ENCODE results near the gene MYL4.
"Not testable (repeated sequence)": the region's sequence is repeated elsewhere in the genome, so short reads cannot be mapped to it uniquely, and the experiment has no call there.

MYL4 gene

GRCh38 chr17:47208744-47209488, at the start of gene MYL4:
Gene MYL4 (plus strand): TSS chr17:47209348. CDS start chr17:47209423, 75 bp downstream.
- CTCF ChIA-PET: interaction anchor here (2.0 to 3.9 kb wide), 4 partner anchors 11 to 107 kb away, joined by 5 to 18 read pairs (median 13); no protein-coding TSS in a partner anchor
- TF ChIP-seq CTCF (IDR thresholded peaks at IDR 0.05; ENCODE audit: insufficient read depth, low read length, missing control alignments): no peak
- H3K4me3 ChIP-seq (ENCODE audit: low read depth, low read length): no peak within 1 kb of the TSS
- POLR2A ChIA-PET: no interaction called here
- no peak for DNase-seq (ENCODE audit: low read depth, low spot score)

DNA sequence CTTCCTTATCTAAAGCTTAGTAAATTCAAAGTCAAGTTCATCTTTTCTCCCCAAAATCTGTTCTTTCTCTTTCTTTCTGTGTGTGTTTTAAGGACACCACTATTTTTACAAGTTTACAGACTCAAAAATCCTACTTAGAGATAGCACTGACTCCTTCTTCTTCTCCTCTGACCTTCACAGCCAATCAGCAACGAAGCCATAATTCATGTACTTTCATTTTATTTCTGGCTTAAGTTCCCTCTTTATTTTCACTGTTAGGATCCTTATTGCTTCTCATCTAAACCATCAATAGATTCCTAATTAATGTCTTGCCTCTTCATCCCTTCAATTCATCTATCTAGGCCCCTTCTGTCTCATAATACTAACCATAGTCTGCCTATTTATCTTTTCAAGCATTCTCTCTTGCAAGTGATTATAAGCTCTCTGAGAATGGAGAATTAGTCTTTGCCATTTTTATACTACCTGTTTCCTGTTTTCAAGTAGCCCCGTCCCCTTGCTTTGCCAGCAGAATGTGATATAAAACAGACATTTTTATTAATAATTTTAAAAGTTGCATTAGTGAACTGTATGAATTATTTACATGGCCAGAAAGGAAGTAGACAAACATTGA, 47.0 kb upstream of the MYL4 start:
- H3K4me3 ChIP-seq (ENCODE audit: low read depth, low read length): no peak overlapping the region
- no peak for TF ChIP-seq CTCF (IDR thresholded peaks at IDR 0.05; ENCODE audit: insufficient read depth, low read length, missing control alignments)
- POLR2A ChIA-PET: no interaction called here
- CTCF ChIA-PET: interaction anchor here (0.8 to 1.1 kb wide), 2 partner anchors 12 to 154 kb away, joined by 3 read pairs; no protein-coding TSS in a partner anchor
- no peak for DNase-seq (ENCODE audit: low read depth, low spot score)

GRCh38 chr17:47164263-47164662, 44.9 kb upstream of the MYL4 start:
- no peak for DNase-seq (ENCODE audit: low read depth, low spot score)
- H3K4me3 ChIP-seq (ENCODE audit: low read depth, low read length): no peak overlapping the region
- ChIA-PET CTCF (no interaction called here), POLR2A (no interaction called here)
- TF ChIP-seq CTCF (IDR thresholded peaks at IDR 0.05; ENCODE audit: insufficient read depth, low read length, missing control alignments): no peak

- CTCF ChIA-PET: no interaction called here
- DNase-seq (ENCODE audit: low read depth, low spot score): no peak
- TF ChIP-seq CTCF (IDR thresholded peaks at IDR 0.05; ENCODE audit: insufficient read depth, low read length, missing control alignments): no peak
- H3K4me3 ChIP-seq (ENCODE audit: low read depth, low read length): no peak overlapping the region
- POLR2A ChIA-PET: no interaction called here
Measured at GRCh38 chr17:47165137-47165536, 44.0 kb upstream of the MYL4 start.

- H3K4me3 ChIP-seq (ENCODE audit: low read depth, low read length); POLR2A ChIA-PET; DNase-seq (ENCODE audit: low read depth, low spot score); CTCF ChIA-PET: not testable (repeated sequence)
Measured at GRCh38 chr17:47166854-47167253, 42.3 kb upstream of the MYL4 start.

DNA sequence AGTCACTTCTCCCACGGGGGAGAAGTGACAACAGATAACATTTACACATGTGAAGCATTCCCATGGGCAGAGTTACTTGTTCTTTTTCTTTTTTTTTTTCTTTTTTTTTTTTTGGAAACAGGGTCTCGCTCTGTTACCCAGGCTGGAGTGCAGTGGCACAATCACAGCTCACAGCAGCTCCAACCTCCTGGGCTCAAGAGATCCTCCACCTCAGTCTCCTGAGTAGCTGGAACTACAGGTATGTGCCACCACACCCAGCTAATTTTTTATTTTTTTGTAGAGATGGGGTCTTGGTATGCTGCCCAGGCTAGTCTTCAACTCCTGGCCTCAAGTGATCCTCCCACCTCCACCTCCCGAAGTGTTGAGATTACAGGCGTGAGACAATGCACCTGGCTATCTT, 40.3 kb upstream of the MYL4 start:
- CTCF ChIA-PET: interaction anchor here (1.1 to 1.2 kb wide), 2 partner anchors 8 to 226 kb away, joined by 3 read pairs; no protein-coding TSS in a partner anchor
- DNase-seq (ENCODE audit: low read depth, low spot score); POLR2A ChIA-PET; H3K4me3 ChIP-seq (ENCODE audit: low read depth, low read length): not testable (repeated sequence)

- no peak for DNase-seq (ENCODE audit: low read depth, low spot score)
- no peak for TF ChIP-seq CTCF (IDR thresholded peaks at IDR 0.05; ENCODE audit: insufficient read depth, low read length, missing control alignments)
- H3K4me3 ChIP-seq (ENCODE audit: low read depth, low read length): no peak overlapping the region
- CTCF ChIA-PET: interaction anchor here (0.9 kb wide), 1 partner anchor 24 kb away, joined by 3 read pairs; no protein-coding TSS in a partner anchor
- POLR2A ChIA-PET: no interaction called here
Measured at GRCh38 chr17:47170710-47171109, 38.4 kb upstream of the MYL4 start.

All from AG04449 (cell line).